GM12891 (cell line): ENCODE measurements around the gene KANSL1. TPM values are rescaled to one million over a fixed set of nuclear protein-coding genes. Genes with fewer than 3 reads are reported as not detected.
"Not testable (repeated sequence)": the region's sequence is repeated elsewhere in the genome, so short reads cannot be mapped to it uniquely, and the experiment has no call there.

Experiments
- DNase-seq: peaks from one replicate; pipeline ENCODE4 v3.0.0; 2011; ENCODE audit warnings: low spot score; ENCODE audit not compliant: insufficient read length
- FAIRE-seq: peaks from 2 replicates; lab custom pipeline; 2011; peaks lifted over from hg19 to GRCh38; lab: Jason Lieb, UNC
- PAX5 ChIP-seq: IDR thresholded peaks from 2 replicates; pipeline ENCODE4 v1.6.1; 2011; ENCODE audit warnings: low read length, moderate library complexity, mild to moderate bottlenecking; ENCODE audit not compliant: insufficient read depth, severe bottlenecking
- POLR2A ChIP-seq: IDR thresholded peaks from 2 replicates; pipeline ENCODE4 v1.6.1; 2011; ENCODE audit warnings: low read depth, low read length, control low read depth
- POLR2AphosphoS5 ChIP-seq: IDR thresholded peaks from 2 replicates; pipeline ENCODE4 v1.6.1; 2011; ENCODE audit warnings: low read depth, low read length, control low read depth
- POU2F2 ChIP-seq: IDR thresholded peaks from 2 replicates; pipeline ENCODE4 v1.6.1; 2011; ENCODE audit warnings: low read depth, mild to moderate bottlenecking, control low read depth, low read length, moderate library complexity
- SPI1 ChIP-seq: IDR thresholded peaks from 2 replicates; pipeline ENCODE4 v1.6.1; 2011; ENCODE audit warnings: low read depth, low read length, control low read depth
- TAF1 ChIP-seq: IDR thresholded peaks from 2 replicates; pipeline ENCODE4 v1.6.1; 2011; ENCODE audit warnings: low read depth, low read length, control low read depth
- polyA plus RNA-seq: library from polyadenylated mRNA; unstranded; fragments of >200 nt; gene quantifications from one replicate; pipeline ENCODE4 v1.2.1, GENCODE V29; 2012; ENCODE audit warnings: low read depth, missing spikeins, inconsistent platforms; ENCODE audit not compliant: missing spikeins

The KANSL1 gene, protein sequence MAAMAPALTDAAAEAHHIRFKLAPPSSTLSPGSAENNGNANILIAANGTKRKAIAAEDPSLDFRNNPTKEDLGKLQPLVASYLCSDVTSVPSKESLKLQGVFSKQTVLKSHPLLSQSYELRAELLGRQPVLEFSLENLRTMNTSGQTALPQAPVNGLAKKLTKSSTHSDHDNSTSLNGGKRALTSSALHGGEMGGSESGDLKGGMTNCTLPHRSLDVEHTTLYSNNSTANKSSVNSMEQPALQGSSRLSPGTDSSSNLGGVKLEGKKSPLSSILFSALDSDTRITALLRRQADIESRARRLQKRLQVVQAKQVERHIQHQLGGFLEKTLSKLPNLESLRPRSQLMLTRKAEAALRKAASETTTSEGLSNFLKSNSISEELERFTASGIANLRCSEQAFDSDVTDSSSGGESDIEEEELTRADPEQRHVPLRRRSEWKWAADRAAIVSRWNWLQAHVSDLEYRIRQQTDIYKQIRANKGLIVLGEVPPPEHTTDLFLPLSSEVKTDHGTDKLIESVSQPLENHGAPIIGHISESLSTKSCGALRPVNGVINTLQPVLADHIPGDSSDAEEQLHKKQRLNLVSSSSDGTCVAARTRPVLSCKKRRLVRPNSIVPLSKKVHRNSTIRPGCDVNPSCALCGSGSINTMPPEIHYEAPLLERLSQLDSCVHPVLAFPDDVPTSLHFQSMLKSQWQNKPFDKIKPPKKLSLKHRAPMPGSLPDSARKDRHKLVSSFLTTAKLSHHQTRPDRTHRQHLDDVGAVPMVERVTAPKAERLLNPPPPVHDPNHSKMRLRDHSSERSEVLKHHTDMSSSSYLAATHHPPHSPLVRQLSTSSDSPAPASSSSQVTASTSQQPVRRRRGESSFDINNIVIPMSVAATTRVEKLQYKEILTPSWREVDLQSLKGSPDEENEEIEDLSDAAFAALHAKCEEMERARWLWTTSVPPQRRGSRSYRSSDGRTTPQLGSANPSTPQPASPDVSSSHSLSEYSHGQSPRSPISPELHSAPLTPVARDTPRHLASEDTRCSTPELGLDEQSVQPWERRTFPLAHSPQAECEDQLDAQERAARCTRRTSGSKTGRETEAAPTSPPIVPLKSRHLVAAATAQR (N-terminal part only)
- 16.8 TPM for polyA plus RNA-seq

GRCh38 chr17:46193151-46193625 is at the start of gene KANSL1:
Gene KANSL1, minus strand, starts transcription at chr17:46193429. Its CDS starts 21,286 bp downstream, at chr17:46172143.
- FAIRE-seq (no peak), DNase-seq (peak; percentile 94)
- peak; percentile 48; the same call in 1 of the 2 replicates for TF ChIP-seq POLR2A
- TF ChIP-seq POLR2AphosphoS5: no peak
- no peak for TF ChIP-seq SPI1
- TF ChIP-seq PAX5: no peak
- TF ChIP-seq POU2F2: peak; percentile 51; the same call in 1 of the 2 replicates
- TF ChIP-seq TAF1: no peak; the same call in 1 of the 2 replicates

DNA sequence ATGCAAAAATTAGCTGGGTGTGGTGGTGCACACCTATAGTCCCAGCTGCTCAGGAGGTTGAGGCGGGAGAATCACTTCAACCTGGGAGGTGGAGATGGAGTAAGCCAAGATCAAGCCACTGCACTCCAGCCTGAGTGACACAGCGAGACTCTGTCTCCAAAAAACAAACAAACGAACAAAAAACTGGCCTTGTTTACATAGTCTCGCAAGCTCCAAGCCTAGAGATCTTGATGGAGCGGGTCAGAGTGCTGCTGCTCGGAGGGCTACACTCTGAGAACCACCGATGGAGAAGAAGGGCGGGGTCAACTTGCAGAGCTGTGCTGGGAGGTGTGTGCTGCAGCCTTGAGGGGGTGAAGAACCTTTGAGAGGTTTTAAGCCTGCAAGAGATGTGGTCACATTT is 38.1 kb upstream of the KANSL1 start:
- FAIRE-seq, DNase-seq: not testable (repeated sequence)

DNA sequence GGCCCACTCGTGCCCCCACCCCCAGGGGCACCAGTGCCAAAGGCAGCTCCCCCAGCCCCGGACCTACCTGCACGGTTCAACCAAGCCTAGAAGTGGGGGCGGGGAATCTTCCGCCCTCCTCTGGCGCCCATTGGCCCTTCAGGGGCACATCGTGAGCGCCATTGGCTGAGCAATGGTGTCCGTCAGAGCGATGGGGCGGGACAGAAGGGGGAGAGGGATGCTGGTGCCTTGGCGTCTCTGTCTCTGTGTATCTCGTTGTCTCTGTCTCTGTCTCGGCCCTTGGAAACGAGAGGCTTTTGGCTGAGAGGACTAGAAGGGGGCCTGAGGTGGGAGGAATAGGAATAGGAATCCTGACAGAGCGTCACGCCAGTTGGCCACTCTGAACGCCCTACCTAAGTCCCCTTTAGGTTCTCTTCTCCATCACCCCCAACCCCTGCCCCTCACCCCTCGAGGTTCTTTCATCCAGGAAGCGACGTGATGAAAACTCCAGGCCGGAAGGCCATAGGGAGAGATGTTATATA is 32.1 kb upstream of the KANSL1 start:
- FAIRE-seq: peak; percentile 97
- DNase-seq: peak; percentile 91

GRCh38 chr17:46224864-46225263 is 31.6 kb upstream of the KANSL1 start:
- not testable (repeated sequence) for FAIRE-seq

GRCh38 chr17:46223041-46223440 is 29.8 kb upstream of the KANSL1 start:
- DNase-seq, FAIRE-seq: not testable (repeated sequence)

More at GRCh38 chr17:46224864-46225263, 31.6 kb upstream of the KANSL1 start:
- DNase-seq: peak; percentile 33

DNA sequence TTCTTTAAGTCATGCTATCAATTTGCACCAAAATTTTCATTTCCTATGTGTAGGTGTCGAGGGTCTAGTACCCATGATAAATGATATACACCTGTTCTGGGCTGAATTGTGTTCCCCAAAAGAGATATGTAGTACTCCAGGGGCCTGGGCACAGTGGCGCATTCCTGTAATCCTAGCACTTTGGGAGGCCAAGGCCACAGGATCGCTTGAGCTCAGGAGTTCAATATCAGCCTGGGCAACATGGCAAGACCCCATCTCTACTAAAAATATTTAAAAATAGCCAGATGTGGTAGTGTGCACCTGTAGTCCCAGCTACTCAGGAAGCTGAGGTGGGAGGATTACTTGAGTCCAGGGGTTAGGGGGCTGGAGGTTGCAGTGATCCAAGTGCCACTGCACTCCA is 23.5 kb upstream of the KANSL1 start:
- no peak for FAIRE-seq
- TF ChIP-seq POU2F2: no peak
- no peak for DNase-seq

DNA sequence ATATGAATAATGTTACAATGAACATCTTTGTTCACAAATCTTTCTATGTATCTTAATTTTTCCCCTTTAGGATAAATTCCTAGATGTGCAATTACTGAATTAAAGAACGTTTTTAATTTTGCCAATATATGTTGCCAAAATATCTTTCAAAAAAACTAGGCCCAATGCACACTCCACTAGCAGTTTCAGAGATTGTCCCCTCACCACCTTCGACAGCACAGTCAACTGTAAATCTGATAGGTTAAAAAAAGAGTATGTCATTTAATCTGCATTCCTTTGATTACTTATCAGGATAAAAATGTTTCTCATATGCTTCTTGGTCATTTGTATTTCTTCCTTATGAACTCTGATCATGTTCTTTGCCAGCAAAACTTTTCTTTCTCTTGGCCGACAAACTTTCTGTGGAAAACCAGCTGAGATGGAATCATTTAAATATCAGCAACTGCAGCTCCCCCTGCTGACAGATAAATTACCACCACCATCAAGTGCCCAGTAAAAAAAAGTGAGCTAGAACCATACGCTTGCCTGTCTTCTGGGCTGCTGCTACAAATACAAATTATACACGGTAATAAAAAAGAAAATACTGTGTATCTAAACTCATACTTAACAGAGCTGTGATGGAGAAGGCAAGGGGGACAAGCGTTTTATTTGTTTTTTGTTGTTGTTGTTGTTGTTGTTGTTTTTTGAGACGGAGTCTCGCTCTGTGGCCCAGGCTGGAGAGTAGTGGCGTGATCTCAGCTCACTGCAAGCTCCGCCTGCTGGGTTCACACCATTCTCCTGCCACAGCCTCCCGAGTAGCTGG is 19.6 kb upstream of the KANSL1 start:
- DNase-seq (peak; percentile 51), FAIRE-seq (peak; percentile 83)
- no peak for TF ChIP-seq TAF1
- TF ChIP-seq POLR2AphosphoS5: no peak
- no peak for TF ChIP-seq SPI1
- TF ChIP-seq POLR2A: no peak
- no peak for TF ChIP-seq POU2F2
- no peak for TF ChIP-seq PAX5

DNA sequence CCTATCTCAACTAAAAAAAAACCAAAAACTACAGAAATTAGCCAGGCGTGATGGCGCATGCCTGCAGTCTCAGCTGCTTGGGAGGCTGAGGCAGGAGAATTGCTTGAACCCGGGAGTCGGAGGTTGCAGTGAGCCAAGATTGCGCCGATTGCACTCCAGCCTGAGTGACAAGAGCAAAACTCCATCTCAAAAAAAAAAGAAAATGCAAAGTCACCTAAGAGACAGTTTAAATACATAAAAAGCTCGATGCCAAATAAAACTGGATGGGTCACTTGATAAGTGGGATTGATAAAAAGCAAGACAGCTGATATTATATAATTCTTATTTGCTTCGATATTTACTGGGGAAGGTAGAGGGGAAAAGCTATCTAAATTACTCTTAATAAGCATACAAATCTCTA is 15.8 kb upstream of the KANSL1 start:
- FAIRE-seq (no peak), DNase-seq (no peak)
- TF ChIP-seq PAX5: no peak

DNA sequence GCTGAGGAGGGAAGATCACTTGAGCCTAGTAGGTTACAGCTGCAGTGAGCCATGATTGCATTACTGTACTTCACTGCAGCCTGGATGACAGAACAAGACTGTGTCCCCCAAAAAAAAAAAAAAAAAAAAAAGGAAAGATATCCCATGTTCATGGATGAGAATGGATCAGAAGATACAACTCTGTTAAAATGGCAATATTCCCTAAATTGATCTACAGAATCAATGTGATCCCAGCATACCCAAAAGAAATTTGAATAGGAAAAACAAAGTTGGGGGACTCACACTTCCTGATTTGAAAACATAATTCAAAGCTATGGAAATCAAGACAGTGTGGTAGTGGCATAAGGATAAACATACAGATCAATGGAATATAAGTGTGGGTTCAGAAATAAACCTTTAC is 12.7 kb upstream of the KANSL1 start:
- DNase-seq: no peak
- FAIRE-seq: no peak

GRCh38 chr17:46202424-46202823 is 9.2 kb upstream of the KANSL1 start:
- FAIRE-seq (no peak), DNase-seq (no peak)
- no peak for TF ChIP-seq TAF1
- no peak for TF ChIP-seq POLR2AphosphoS5
- no peak for TF ChIP-seq PAX5
- TF ChIP-seq SPI1: no peak
- TF ChIP-seq POLR2A: no peak
- TF ChIP-seq POU2F2: no peak

More for the DNA sequence above, 12.7 kb upstream of the KANSL1 start:
- no peak for TF ChIP-seq POU2F2
- no peak for TF ChIP-seq PAX5
- no peak for TF ChIP-seq SPI1
- TF ChIP-seq POLR2AphosphoS5: no peak
- TF ChIP-seq POLR2A: no peak
- TF ChIP-seq TAF1: no peak
